PC-3 (cell line): ENCODE measurements around the gene ERGIC2. TPM values are rescaled to one million over a fixed set of nuclear protein-coding genes. Genes with fewer than 3 reads are reported as not detected.
"Not testable (repeated sequence)": the region's sequence is repeated elsewhere in the genome, so short reads cannot be mapped to it uniquely, and the experiment has no call there.

ENCODE experiments used
- ATAC-seq: fragments of 200-7000 bp; cut with Tn5 transposase; 2 replicates; pipeline ENCODE4 v1.9.1; 2020; ENCODE audit warnings: mild to moderate bottlenecking, moderate library complexity
- BruUV-seq: library from RNA; stranded (reverse); fragments of 400-500 nt; replicated peaks from 2 replicates; lab custom pipeline; 2021; lab: Mats Ljungman, UMichigan
- CTCF ChIA-PET: fragments of 300-600 bp; sonication (Branson Sonifier 250); formaldehyde crosslinking; loops from one replicate; lab custom pipeline; 2022; ENCODE audit warnings: antibody characterized with exemption; lab: Charles Lee
- POLR2A ChIA-PET: fragments of 300-600 bp; sonication (Branson Sonifier 250); formaldehyde crosslinking; loops from one replicate; lab custom pipeline; 2022; ENCODE audit warnings: antibody characterized with exemption; ENCODE audit not compliant: unreplicated experiment; lab: Charles Lee
- DNase-seq: peaks from one replicate; pipeline ENCODE4 v3.0.0-alpha.2; 2015
- H2AFZ ChIP-seq: fragments of 300-600 bp; sonication (generic); 2 replicates; pipeline ENCODE4 v1.6.0; 2016; ENCODE audit warnings: antibody characterized with exemption, low read length
- H3F3A ChIP-seq: fragments of 300-600 bp; sonication (generic); one replicate; pipeline ENCODE4 v1.6.0; 2017; ENCODE audit warnings: antibody characterized with exemption, low read length, control low read depth, mild to moderate bottlenecking; ENCODE audit not compliant: unreplicated experiment
- H3K27ac ChIP-seq: fragments of 300-600 bp; sonication (generic); 2 replicates; pipeline ENCODE4 v1.5.1; 2016; ENCODE audit warnings: mild to moderate bottlenecking, low read length
- H3K27me3 ChIP-seq: fragments of 300-600 bp; sonication (generic); 2 replicates; pipeline ENCODE4 v1.6.1; 2016; ENCODE audit warnings: low read length, mixed read lengths
- H3K36me3 ChIP-seq: fragments of 300-600 bp; sonication (generic); 2 replicates; pipeline ENCODE4 v1.6.1; 2016; ENCODE audit warnings: low read depth, mixed run types, low read length, mixed read lengths
- H3K4me1 ChIP-seq: fragments of 300-600 bp; sonication (generic); 2 replicates; pipeline ENCODE4 v1.5.1; 2016; ENCODE audit warnings: low read length; ENCODE audit not compliant: insufficient read depth
- H3K4me2 ChIP-seq: fragments of 300-600 bp; sonication (generic); 2 replicates; pipeline ENCODE4 v1.6.0; 2016; ENCODE audit warnings: low read length
- H3K4me3 ChIP-seq: fragments of 300-600 bp; sonication (generic); 2 replicates; pipeline ENCODE4 v1.5.1; 2016; ENCODE audit warnings: mild to moderate bottlenecking, low read length, mixed read lengths
- H3K79me2 ChIP-seq: fragments of 300-600 bp; sonication (generic); 2 replicates; pipeline ENCODE4 v1.6.1; 2017; ENCODE audit warnings: low read length, mixed read lengths
- H3K9ac ChIP-seq: fragments of 300-600 bp; sonication (generic); 2 replicates; pipeline ENCODE4 v1.6.0; 2016; ENCODE audit warnings: mild to moderate bottlenecking, low read length
- H3K9me2 ChIP-seq: fragments of 300-600 bp; sonication (generic); replicated peaks from 2 replicates; pipeline ENCODE4 v1.6.1; 2016; ENCODE audit warnings: mixed run types, low read length, mixed read lengths
- H3K9me3 ChIP-seq: fragments of 300-600 bp; sonication (generic); 2 replicates; pipeline ENCODE4 v1.6.1; 2016; ENCODE audit warnings: low read length, mixed read lengths
- H4K20me1 ChIP-seq: fragments of 300-600 bp; sonication (generic); 2 replicates; pipeline ENCODE4 v1.6.1; 2016; ENCODE audit warnings: low read length, mixed read lengths
- EZH2 ChIP-seq: fragments of 300-600 bp; sonication (generic); IDR thresholded peaks from one replicate; pipeline ENCODE4 v1.6.1; 2017; ENCODE audit warnings: antibody characterized with exemption, mild to moderate bottlenecking, low read length; ENCODE audit not compliant: unreplicated experiment
- EZH2phosphoT487 ChIP-seq: fragments of 300-600 bp; sonication (generic); IDR thresholded peaks from 2 replicates; pipeline ENCODE4 v1.6.1; 2018; ENCODE audit warnings: mild to moderate bottlenecking, antibody characterized with exemption, low read length, borderline replicate concordance
- intact Hi-C: fragments of 100-400 bp; cut with micrococcal nuclease; formaldehyde crosslinking; loops from 2 replicates; pipeline ENCODE4 v1.9.0; 2023
- total RNA-seq: library from RNA; depleted of rRNA; stranded (reverse); fragments of >200 nt; gene quantifications from 2 replicates; pipeline ENCODE4 v1.2.3, GENCODE V29; 2014
- TF ChIP-seq, protein P1 (sequence below): fragments of 300-600 bp; sonication (generic); conservative IDR thresholded peaks from 2 replicates; pipeline ENCODE4 v1.5.1; 2017; ENCODE audit warnings: antibody characterized with exemption, low read depth, mild to moderate bottlenecking, low read length

Gene ERGIC2
- total RNA-seq, 1 experiment from 2014 or later: 184 TPM

DNA sequence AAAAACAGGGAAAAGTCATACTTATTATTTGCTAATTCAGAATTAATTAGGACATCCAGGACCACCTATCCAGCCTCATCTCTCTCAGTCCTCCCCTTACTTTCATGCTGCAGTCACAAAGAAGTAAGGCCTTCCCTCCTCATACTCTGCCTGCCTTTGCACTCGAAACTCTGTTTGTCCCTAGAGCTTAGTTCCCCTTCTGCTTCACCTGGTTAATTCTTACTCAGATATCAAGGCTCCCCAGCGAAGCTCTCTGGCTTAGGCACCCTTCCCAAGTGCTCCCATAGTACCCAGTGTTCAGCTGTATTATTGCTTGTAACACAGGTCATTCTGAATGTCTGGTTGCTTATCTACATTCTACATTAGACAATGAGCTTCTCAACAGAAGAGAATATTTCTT is 81.3 kb downstream of the ERGIC2 start:
- Histone ChIP-seq H3K36me3 (no peaks in the 10 kb centered on the region), H3F3A (no peaks in the 10 kb centered on the region), H3K4me3 (no peak overlapping the region), H3K4me2 (no peak overlapping the region), H4K20me1 (no peaks in the 10 kb centered on the region), H3K9me2 (no peaks in the 10 kb centered on the region), H3K4me1 (peaks cover 6% of the 10 kb centered on the region), H3K27me3 (no peaks in the 10 kb centered on the region), H3K27ac (no peak overlapping the region), H3K79me2 (no peaks in the 10 kb centered on the region), H3K9ac (no peak overlapping the region), H3K9me3 (no peaks in the 10 kb centered on the region), H2AFZ (no peak overlapping the region)
- POLR2A ChIA-PET: no interaction called here
- CTCF ChIA-PET: interaction anchor here (1.2 kb wide), 1 partner anchor 9 kb away, joined by 3 read pairs; no protein-coding TSS in a partner anchor
- ATAC-seq (no peak), DNase-seq (no peak)
- TF ChIP-seq EZH2 (no peak), EZH2phosphoT487 (no peak)
- TF ChIP-seq, protein P1, sequence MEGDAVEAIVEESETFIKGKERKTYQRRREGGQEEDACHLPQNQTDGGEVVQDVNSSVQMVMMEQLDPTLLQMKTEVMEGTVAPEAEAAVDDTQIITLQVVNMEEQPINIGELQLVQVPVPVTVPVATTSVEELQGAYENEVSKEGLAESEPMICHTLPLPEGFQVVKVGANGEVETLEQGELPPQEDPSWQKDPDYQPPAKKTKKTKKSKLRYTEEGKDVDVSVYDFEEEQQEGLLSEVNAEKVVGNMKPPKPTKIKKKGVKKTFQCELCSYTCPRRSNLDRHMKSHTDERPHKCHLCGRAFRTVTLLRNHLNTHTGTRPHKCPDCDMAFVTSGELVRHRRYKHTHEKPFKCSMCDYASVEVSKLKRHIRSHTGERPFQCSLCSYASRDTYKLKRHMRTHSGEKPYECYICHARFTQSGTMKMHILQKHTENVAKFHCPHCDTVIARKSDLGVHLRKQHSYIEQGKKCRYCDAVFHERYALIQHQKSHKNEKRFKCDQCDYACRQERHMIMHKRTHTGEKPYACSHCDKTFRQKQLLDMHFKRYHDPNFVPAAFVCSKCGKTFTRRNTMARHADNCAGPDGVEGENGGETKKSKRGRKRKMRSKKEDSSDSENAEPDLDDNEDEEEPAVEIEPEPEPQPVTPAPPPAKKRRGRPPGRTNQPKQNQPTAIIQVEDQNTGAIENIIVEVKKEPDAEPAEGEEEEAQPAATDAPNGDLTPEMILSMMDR: no peak
- no TSS peak for BruUV-seq
- intact Hi-C loops: no loop called here

DNA sequence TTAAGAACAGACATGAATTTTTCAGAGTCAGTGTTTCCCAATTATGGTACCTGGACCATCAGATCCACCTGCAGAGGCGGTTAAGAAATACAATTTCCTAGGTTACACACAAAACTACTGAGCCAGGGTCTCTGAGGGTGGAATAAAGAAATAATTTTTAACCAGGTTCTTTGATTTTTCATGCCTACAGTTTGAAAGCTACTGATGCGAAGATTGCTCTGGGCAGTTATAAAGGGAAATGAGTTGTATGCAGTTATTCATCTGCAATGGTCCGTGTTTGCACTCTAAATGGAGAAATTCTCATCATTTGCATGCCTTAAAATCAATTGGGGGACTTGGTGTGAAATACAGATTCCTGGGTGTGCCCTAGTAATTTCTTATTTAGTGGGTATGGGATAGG is 89.7 kb downstream of the ERGIC2 start:
- ATAC-seq: no peak
- Histone ChIP-seq H3F3A (no peaks in the 10 kb centered on the region), H3K27ac (no peak overlapping the region)

DNA sequence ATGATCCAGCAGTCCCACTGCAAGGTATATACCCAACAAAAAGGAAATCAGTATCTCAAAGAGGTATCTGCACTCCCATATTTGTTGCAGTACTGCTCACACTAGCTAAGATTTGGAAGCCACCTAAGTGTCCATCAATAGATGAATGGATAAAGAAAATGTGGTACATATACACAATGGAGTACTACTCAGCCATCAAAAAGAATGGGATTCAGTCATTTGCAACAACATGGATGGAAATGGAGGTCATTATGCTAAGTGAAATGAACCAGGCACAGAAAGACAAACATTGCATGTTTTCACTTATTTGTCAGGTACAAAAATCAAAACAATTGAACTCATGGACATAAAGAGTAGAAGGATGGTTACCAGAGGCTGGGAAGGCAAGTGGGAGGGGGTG is 90.5 kb downstream of the ERGIC2 start:
- H4K20me1 ChIP-seq, POLR2A ChIA-PET, H3K4me2 ChIP-seq: not testable (repeated sequence)

More for the DNA sequence above, 89.7 kb downstream of the ERGIC2 start:
- Histone ChIP-seq H3K9me2 (0 out of 2 replicates have a peak, but pooled peaks cover 5% of the 10 kb centered on the region), H3K4me1 (no peaks in the 10 kb centered on the region), H3K79me2 (no peaks in the 10 kb centered on the region), H4K20me1 (no peaks in the 10 kb centered on the region), H3K4me3 (no peak overlapping the region), H3K27me3 (no peaks in the 10 kb centered on the region), H3K9me3 (0 out of 2 replicates have a peak, but pooled peaks cover 5% of the 10 kb centered on the region), H3K9ac (no peak overlapping the region), H3K36me3 (no peaks in the 10 kb centered on the region), H2AFZ (no peak overlapping the region), H3K4me2 (no peak overlapping the region)
- no TSS peak for BruUV-seq
- DNase-seq: no peak
- ChIA-PET POLR2A (no interaction called here), CTCF (no interaction called here)
- intact Hi-C loops: no loop called here
- TF ChIP-seq, protein P1: no peak
- TF ChIP-seq EZH2phosphoT487 (no peak), EZH2 (no peak)

More for the DNA sequence above, 90.5 kb downstream of the ERGIC2 start:
- ATAC-seq, H3K27ac ChIP-seq, H3K79me2 ChIP-seq, H3K9me3 ChIP-seq, H3K4me3 ChIP-seq, intact Hi-C loops, H3K9me2 ChIP-seq, H3F3A ChIP-seq, CTCF ChIA-PET, H3K9ac ChIP-seq, H3K4me1 ChIP-seq, H3K36me3 ChIP-seq, H2AFZ ChIP-seq, H3K27me3 ChIP-seq, DNase-seq, BruUV-seq: not testable (repeated sequence)
